ENCODE measurements around the gene NGLY1. TPM values are rescaled to one million over a fixed set of nuclear protein-coding genes. Genes with fewer than 3 reads are reported as not detected.
A peak's percentile ranks its signal among the peaks of the same experiment; 100 is the strongest.

NGLY1 gene
- total and polyA plus RNA-seq, 4 donors, result 40.8 to 50.8 (median 41.9) TPM

- H3K27ac ChIP-seq (ENCODE audit: low read depth, low read length), result no peak overlapping the region
- no peak for DNase-seq (ENCODE audit: low read depth in 4 of 6, low spot score in 6 of 6)
- 100% methylated on average over 1 of the region's 4 CpGs for WGBS (ENCODE audit: insufficient coverage)
- H3K4me3 ChIP-seq (ENCODE audit: low read depth, low read length), result no peak overlapping the region
- no peaks in the 10 kb centered on the region for H3K4me1 ChIP-seq (ENCODE audit: control insufficient read depth, insufficient read depth, low read length)
- H3K27me3 ChIP-seq (ENCODE audit: control insufficient read depth, insufficient read depth, low read length), result no peaks in the 10 kb centered on the region
- H3K36me3 ChIP-seq (ENCODE audit: control insufficient read depth, insufficient read depth, low read length), result no peaks in the 10 kb centered on the region
- H3K9me3 ChIP-seq (ENCODE audit: control insufficient read depth, insufficient read depth, low read length), result no peaks in the 10 kb centered on the region
Measured at GRCh38 chr3:25695731-25696420, 87.4 kb downstream of the NGLY1 start.

- Histone ChIP-seq H3K4me3 (ENCODE audit: low read depth, low read length) (no peak overlapping the region), H3K36me3 (ENCODE audit: control insufficient read depth, insufficient read depth, low read length) (no peaks in the 10 kb centered on the region), H3K27me3 (ENCODE audit: control insufficient read depth, insufficient read depth, low read length) (no peaks in the 10 kb centered on the region), H3K9me3 (ENCODE audit: control insufficient read depth, insufficient read depth, low read length) (no peaks in the 10 kb centered on the region), H3K4me1 (ENCODE audit: control insufficient read depth, insufficient read depth, low read length) (no peaks in the 10 kb centered on the region), H3K27ac (ENCODE audit: low read depth, low read length) (no peak overlapping the region)
- WGBS (ENCODE audit: insufficient coverage), result no CpG with 5 or more reads among the region's 3 CpGs
- no peak for DNase-seq (ENCODE audit: low read depth in 4 of 6, low spot score in 6 of 6)
Measured at GRCh38 chr3:25693238-25693637, 90.0 kb downstream of the NGLY1 start.

GRCh38 chr3:25692341-25692740 is 90.9 kb downstream of the NGLY1 start:
- WGBS (ENCODE audit: insufficient coverage), result no CpG with 5 or more reads among the region's 1 CpG
- no peak overlapping the region for H3K4me3 ChIP-seq (ENCODE audit: low read depth, low read length)
- DNase-seq (ENCODE audit: low read depth in 4 of 6, low spot score in 6 of 6), result peak in 1 of 6 donors; percentile 69
- H3K27me3 ChIP-seq (ENCODE audit: control insufficient read depth, insufficient read depth, low read length), result no peaks in the 10 kb centered on the region
- no peaks in the 10 kb centered on the region for H3K4me1 ChIP-seq (ENCODE audit: control insufficient read depth, insufficient read depth, low read length)
- H3K27ac ChIP-seq (ENCODE audit: low read depth, low read length), result no peak overlapping the region
- no peaks in the 10 kb centered on the region for H3K36me3 ChIP-seq (ENCODE audit: control insufficient read depth, insufficient read depth, low read length)
- H3K9me3 ChIP-seq (ENCODE audit: control insufficient read depth, insufficient read depth, low read length), result no peaks in the 10 kb centered on the region

- no peak overlapping the region for H3K27ac ChIP-seq (ENCODE audit: low read depth, low read length)
- H3K27me3 ChIP-seq (ENCODE audit: control insufficient read depth, insufficient read depth, low read length), result no peaks in the 10 kb centered on the region
- no peak overlapping the region for H3K4me3 ChIP-seq (ENCODE audit: low read depth, low read length)
- 100% methylated on average over 2 of the region's 2 CpGs for WGBS (ENCODE audit: insufficient coverage)
- no peaks in the 10 kb centered on the region for H3K9me3 ChIP-seq (ENCODE audit: control insufficient read depth, insufficient read depth, low read length)
- no peaks in the 10 kb centered on the region for H3K36me3 ChIP-seq (ENCODE audit: control insufficient read depth, insufficient read depth, low read length)
- DNase-seq (ENCODE audit: low read depth in 4 of 6, low spot score in 6 of 6), result no peak
- H3K4me1 ChIP-seq (ENCODE audit: control insufficient read depth, insufficient read depth, low read length), result no peaks in the 10 kb centered on the region
Measured at GRCh38 chr3:25690768-25691533, 92.3 kb downstream of the NGLY1 start.

- Histone ChIP-seq H3K27me3 (ENCODE audit: control insufficient read depth, insufficient read depth, low read length) (no peaks in the 10 kb centered on the region), H3K4me1 (ENCODE audit: control insufficient read depth, insufficient read depth, low read length) (no peaks in the 10 kb centered on the region), H3K36me3 (ENCODE audit: control insufficient read depth, insufficient read depth, low read length) (no peaks in the 10 kb centered on the region), H3K4me3 (ENCODE audit: low read depth, low read length) (no peak overlapping the region), H3K27ac (ENCODE audit: low read depth, low read length) (no peak overlapping the region), H3K9me3 (ENCODE audit: control insufficient read depth, insufficient read depth, low read length) (no peaks in the 10 kb centered on the region)
- 88% methylated on average over 1 of the region's 3 CpGs for WGBS (ENCODE audit: insufficient coverage)
- DNase-seq (ENCODE audit: low read depth in 4 of 6, low spot score in 6 of 6), result no peak
Measured at GRCh38 chr3:25689226-25689625, 94.0 kb downstream of the NGLY1 start.

- Histone ChIP-seq H3K27me3 (ENCODE audit: control insufficient read depth, insufficient read depth, low read length) (no peaks in the 10 kb centered on the region), H3K36me3 (ENCODE audit: control insufficient read depth, insufficient read depth, low read length) (no peaks in the 10 kb centered on the region), H3K9me3 (ENCODE audit: control insufficient read depth, insufficient read depth, low read length) (no peaks in the 10 kb centered on the region), H3K27ac (ENCODE audit: low read depth, low read length) (no peak overlapping the region), H3K4me3 (ENCODE audit: low read depth, low read length) (no peak overlapping the region), H3K4me1 (ENCODE audit: control insufficient read depth, insufficient read depth, low read length) (no peaks in the 10 kb centered on the region)
- no peak for DNase-seq (ENCODE audit: low read depth in 4 of 6, low spot score in 6 of 6)
- 89% methylated on average over 1 of the region's 1 CpG for WGBS (ENCODE audit: insufficient coverage)
Measured at GRCh38 chr3:25687742-25688141, 95.5 kb downstream of the NGLY1 start.

- Histone ChIP-seq H3K27me3 (ENCODE audit: control insufficient read depth, insufficient read depth, low read length) (no peaks in the 10 kb centered on the region), H3K27ac (ENCODE audit: low read depth, low read length) (no peak overlapping the region), H3K4me1 (ENCODE audit: control insufficient read depth, insufficient read depth, low read length) (no peaks in the 10 kb centered on the region), H3K36me3 (ENCODE audit: control insufficient read depth, insufficient read depth, low read length) (no peaks in the 10 kb centered on the region), H3K4me3 (ENCODE audit: low read depth, low read length) (no peak overlapping the region), H3K9me3 (ENCODE audit: control insufficient read depth, insufficient read depth, low read length) (no peaks in the 10 kb centered on the region)
- WGBS (ENCODE audit: insufficient coverage), result 95% methylated on average over 23 of the region's 23 CpGs
- DNase-seq (ENCODE audit: low read depth in 4 of 6, low spot score in 6 of 6), result no peak
Measured at GRCh38 chr3:25686766-25687165, 96.5 kb downstream of the NGLY1 start.

- no peak overlapping the region for H3K4me3 ChIP-seq (ENCODE audit: low read depth, low read length)
- no peak overlapping the region for H3K27ac ChIP-seq (ENCODE audit: low read depth, low read length)
- no peak for DNase-seq (ENCODE audit: low read depth in 4 of 6, low spot score in 6 of 6)
- no CpG with 5 or more reads among the region's 2 CpGs for WGBS (ENCODE audit: insufficient coverage)
- no peaks in the 10 kb centered on the region for H3K27me3 ChIP-seq (ENCODE audit: control insufficient read depth, insufficient read depth, low read length)
- H3K4me1 ChIP-seq (ENCODE audit: control insufficient read depth, insufficient read depth, low read length), result no peaks in the 10 kb centered on the region
- H3K36me3 ChIP-seq (ENCODE audit: control insufficient read depth, insufficient read depth, low read length), result no peaks in the 10 kb centered on the region
- no peaks in the 10 kb centered on the region for H3K9me3 ChIP-seq (ENCODE audit: control insufficient read depth, insufficient read depth, low read length)
Measured at GRCh38 chr3:25683882-25684281, 99.4 kb downstream of the NGLY1 start.

- Histone ChIP-seq H3K4me3 (ENCODE audit: low read depth, low read length) (no peak overlapping the region), H3K27ac (ENCODE audit: low read depth, low read length) (no peak overlapping the region), H3K36me3 (ENCODE audit: control insufficient read depth, insufficient read depth, low read length) (no peaks in the 10 kb centered on the region), H3K27me3 (ENCODE audit: control insufficient read depth, insufficient read depth, low read length) (no peaks in the 10 kb centered on the region), H3K9me3 (ENCODE audit: control insufficient read depth, insufficient read depth, low read length) (no peaks in the 10 kb centered on the region), H3K4me1 (ENCODE audit: control insufficient read depth, insufficient read depth, low read length) (no peaks in the 10 kb centered on the region)
- no CpG with 5 or more reads among the region's 1 CpG for WGBS (ENCODE audit: insufficient coverage)
- no peak for DNase-seq (ENCODE audit: low read depth in 4 of 6, low spot score in 6 of 6)
Measured at GRCh38 chr3:25683410-25683809, 99.8 kb downstream of the NGLY1 start.
